OCI-LY7 (cell line): Measurements from ENCODE around the gene SETDB2.

Source experiments
- CTCF ChIP-seq: fragments of 200-600 bp; sonication (generic); conservative IDR thresholded peaks from 2 replicates; pipeline ENCODE4 v1.5.1; 2014; ENCODE audit warnings: mild to moderate bottlenecking, antibody characterized with exemption, low read length, moderate library complexity, mixed read lengths
- EZH2phosphoT487 ChIP-seq: fragments of 200-600 bp; sonication (generic); IDR thresholded peaks from 2 replicates; pipeline ENCODE4 v1.6.1; 2018; ENCODE audit warnings: low read depth, borderline replicate concordance, mild to moderate bottlenecking, mixed run types, antibody characterized with exemption, low read length, moderate library complexity, mixed read lengths

GRCh38 chr13:49417161-49417560 is 26.9 kb upstream of the SETDB2 start:
- no peak for TF ChIP-seq CTCF
- no peak for TF ChIP-seq EZH2phosphoT487
